ACC112 (cell line): ENCODE results near the gene SLC35B2.
A peak's percentile ranks its signal among the peaks of the same experiment; 100 is the strongest.

Source experiments
- H2AFZ ChIP-seq: fragments of 200-600 bp; sonication (generic); one replicate; pipeline ENCODE4 v1.6.0; 2017; ENCODE audit warnings: antibody characterized with exemption, low read length; ENCODE audit not compliant: unreplicated experiment
- H3K27ac ChIP-seq: fragments of 200-600 bp; sonication (generic); 2 replicates; pipeline ENCODE4 v1.5.1; 2014; ENCODE audit warnings: low read depth, mild to moderate bottlenecking, antibody characterized with exemption, low read length, moderate library complexity
- H3K27me3 ChIP-seq: fragments of 200-600 bp; sonication (generic); 2 replicates; pipeline ENCODE4 v1.6.1; 2014; ENCODE audit warnings: mild to moderate bottlenecking, antibody characterized with exemption, low read length, moderate library complexity, mixed read lengths; ENCODE audit not compliant: insufficient read depth
- H3K36me3 ChIP-seq: fragments of 200-600 bp; sonication (generic); 2 replicates; pipeline ENCODE4 v1.6.1; 2016; ENCODE audit warnings: mild to moderate bottlenecking, antibody characterized with exemption, low read length, moderate library complexity, mixed read lengths; ENCODE audit not compliant: insufficient read depth
- H3K4me1 ChIP-seq: fragments of 200-600 bp; sonication (generic); one replicate; pipeline ENCODE4 v1.6.1; 2016; ENCODE audit warnings: low read length, mixed read lengths; ENCODE audit not compliant: insufficient read depth, unreplicated experiment, control insufficient read depth
- H3K4me3 ChIP-seq: fragments of 200-600 bp; sonication (generic); 2 replicates; pipeline ENCODE4 v1.5.1; 2014; ENCODE audit warnings: mild to moderate bottlenecking, low read depth, low read length
- H3K79me2 ChIP-seq: fragments of 200-600 bp; sonication (generic); one replicate; pipeline ENCODE4 v1.6.0; 2016; ENCODE audit warnings: low read length; ENCODE audit not compliant: control insufficient read depth, unreplicated experiment, insufficient read depth

Gene SLC35B2

DNA sequence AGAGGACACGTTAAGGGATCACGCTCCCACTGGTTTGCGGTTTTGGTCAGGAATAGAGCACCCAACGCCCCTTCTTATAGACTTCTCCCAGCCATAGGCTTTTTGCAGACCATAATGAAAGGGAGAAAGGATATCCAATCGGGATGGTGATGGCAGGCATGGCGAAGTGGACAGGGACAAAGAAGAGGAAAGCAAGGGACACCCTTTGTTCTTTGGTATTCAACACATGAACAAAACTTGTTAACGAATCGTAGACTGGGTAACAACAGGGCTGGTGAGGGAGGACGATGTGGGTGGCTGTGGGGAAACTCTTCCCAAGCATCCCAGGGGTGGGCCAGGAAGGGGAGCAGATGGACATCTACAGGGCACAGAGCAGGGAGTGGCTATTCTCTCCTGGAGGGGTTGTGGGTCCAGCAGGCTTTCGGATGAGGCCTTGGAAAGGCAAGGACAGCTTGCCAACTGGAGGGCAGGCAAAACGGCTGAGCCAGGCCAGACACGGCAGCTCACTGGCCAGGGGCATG lies 11.9 kb downstream of the SLC35B2 start:
- Histone ChIP-seq H3K36me3 (peaks cover 29% of the 10 kb centered on the region), H3K27me3 (no peaks in the 10 kb centered on the region), H3K79me2 (peaks cover 36% of the 10 kb centered on the region), H2AFZ (peak overlapping the region; percentile 20), H3K27ac (no peak overlapping the region), H3K4me1 (peaks cover 24% of the 10 kb centered on the region), H3K4me3 (peak overlapping the region; percentile 95)

DNA sequence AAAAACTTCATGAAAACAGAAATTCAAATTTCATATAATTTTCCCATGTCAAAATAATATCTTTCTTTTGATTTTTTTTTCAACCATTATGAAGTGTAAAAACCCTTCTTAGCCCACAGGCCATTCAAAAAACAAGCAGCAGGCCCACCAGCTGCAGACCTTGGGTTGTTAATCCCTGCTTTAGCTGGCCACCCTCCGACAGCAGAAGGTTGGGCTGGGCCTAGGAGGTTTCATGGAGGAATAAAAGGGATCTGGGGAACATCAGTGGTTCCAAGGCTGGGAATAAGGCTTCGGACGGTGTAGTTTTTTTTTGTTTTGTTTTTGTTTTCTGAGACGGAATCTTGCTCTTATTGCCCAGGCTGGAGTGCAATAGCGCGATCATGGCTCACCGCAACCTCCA lies 14.0 kb downstream of the SLC35B2 start:
- no peak overlapping the region for H3K27ac ChIP-seq
- H3K4me1 ChIP-seq, result peaks cover 8% of the 10 kb centered on the region
- H3K4me3 ChIP-seq, result no peak overlapping the region

DNA sequence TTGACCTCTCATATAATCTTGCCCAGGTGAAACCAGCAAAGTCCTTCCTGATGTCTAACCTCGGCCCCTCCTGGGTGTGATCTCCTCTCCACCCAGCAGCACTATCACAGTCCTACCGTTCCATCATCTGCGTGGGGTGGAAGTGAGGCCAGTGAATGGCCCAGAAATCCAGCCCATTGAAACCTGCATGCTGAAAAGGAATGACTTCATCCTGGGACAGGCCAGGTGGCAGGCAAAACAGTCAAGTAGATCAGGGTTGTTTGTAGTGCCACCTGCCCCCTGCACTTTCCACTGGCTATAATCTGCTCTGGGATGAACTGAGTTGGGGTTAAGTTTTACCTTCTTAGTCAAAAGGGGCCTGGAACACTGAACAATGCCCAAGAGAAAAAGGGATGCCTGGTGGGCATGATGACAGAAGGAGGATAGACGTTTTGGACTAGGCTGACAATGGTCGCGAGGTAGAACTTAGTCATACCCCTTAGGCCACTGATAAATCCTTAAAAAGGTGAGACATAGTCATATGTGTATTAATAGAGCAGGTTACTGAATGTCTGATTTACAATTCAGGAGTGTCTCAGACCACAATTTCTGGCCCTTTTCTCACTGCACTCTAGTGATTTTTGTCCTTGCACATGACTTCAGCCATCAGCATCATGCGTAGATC lies 18.5 kb downstream of the SLC35B2 start:
- H3K79me2 ChIP-seq, result no peaks in the 10 kb centered on the region
- no peak overlapping the region for H3K4me3 ChIP-seq
- H2AFZ ChIP-seq, result no peak overlapping the region
- H3K27me3 ChIP-seq, result no peaks in the 10 kb centered on the region
- H3K4me1 ChIP-seq, result peaks cover 29% of the 10 kb centered on the region
- no peak overlapping the region for H3K27ac ChIP-seq
- H3K36me3 ChIP-seq, result no peaks in the 10 kb centered on the region

More for the DNA sequence above, 14.0 kb downstream of the SLC35B2 start:
- no peak overlapping the region for H2AFZ ChIP-seq
- H3K79me2 ChIP-seq, result peaks cover 15% of the 10 kb centered on the region
- no peaks in the 10 kb centered on the region for H3K27me3 ChIP-seq
- H3K36me3 ChIP-seq, result peaks cover 10% of the 10 kb centered on the region

DNA sequence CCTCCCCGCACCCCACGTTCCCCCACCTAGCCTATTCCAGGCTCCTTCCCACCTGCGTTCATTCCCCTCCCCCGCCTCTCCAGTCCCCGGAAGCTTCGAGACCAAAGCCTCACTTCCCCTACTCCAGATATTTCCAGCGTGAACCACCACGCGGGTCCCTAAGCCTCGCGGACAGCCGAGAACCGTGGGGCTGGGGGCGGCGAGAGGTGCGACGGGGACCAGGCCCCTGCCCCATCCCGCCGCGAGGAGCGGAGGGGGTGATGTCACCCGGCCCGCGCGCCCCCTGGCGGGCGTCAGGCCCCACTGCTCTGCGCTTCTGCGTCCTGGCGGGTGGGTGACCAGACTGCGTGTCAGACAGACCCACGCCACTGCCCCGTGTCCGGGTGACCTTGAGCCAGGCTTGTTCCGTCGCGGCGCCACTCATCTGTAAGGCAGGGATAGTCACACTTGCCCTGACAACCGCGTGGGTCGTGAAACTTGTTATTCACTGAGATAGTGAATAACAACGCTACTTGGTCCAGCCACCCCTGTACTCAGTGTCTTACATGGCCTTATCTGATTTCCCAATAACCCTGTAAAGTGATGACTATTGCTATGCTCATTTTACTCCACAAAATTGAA lies 19.4 kb downstream of the SLC35B2 start:
- no peaks in the 10 kb centered on the region for H3K36me3 ChIP-seq
- H2AFZ ChIP-seq, result peak overlapping the region; percentile 73
- H3K27me3 ChIP-seq, result no peaks in the 10 kb centered on the region
- H3K4me3 ChIP-seq, result peak overlapping the region; percentile 73
- H3K4me1 ChIP-seq, result peaks cover 38% of the 10 kb centered on the region
- peak overlapping the region; percentile 75 for H3K27ac ChIP-seq
- H3K79me2 ChIP-seq, result no peaks in the 10 kb centered on the region

DNA sequence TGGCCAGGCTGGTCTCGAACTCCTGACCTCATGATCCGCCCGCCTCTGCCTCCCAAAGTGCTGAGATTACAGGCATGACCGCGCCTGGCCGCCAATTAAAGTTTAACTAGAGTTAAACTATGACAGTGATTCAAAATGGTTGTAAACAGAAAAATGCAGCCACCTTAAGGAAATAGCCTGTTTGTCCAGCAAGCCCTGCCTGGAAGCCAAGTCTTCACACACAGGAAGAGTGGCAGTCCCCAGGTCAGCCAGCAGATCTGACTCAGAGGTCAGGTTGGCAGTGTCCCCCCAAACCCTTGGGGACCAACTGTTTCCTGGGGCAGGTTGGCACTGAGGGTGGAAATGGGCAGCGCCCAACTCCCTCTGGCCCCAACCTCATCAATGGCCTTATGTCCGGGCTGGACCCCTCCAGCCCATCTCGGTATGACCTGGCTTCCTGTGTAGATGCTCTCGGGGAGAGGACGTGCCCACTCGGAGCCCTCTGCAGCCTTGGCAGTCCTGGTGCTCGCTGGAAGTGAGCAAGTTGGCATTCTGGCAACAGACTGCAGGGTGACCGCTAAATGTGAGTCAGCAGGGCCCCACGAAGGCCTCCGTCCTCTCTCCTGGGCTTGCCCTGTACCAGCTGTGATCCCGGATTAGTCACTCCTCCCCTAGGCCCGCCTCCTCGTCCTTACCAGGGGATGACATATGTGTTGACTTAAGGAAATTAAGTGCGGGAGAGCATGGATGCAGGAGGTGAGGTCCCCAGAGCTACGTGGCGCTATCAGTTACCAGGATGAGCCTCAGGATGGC lies 20.1 kb downstream of the SLC35B2 start:
- no peaks in the 10 kb centered on the region for H3K27me3 ChIP-seq
- H2AFZ ChIP-seq, result peak overlapping the region; percentile 73
- no peaks in the 10 kb centered on the region for H3K36me3 ChIP-seq
- H3K27ac ChIP-seq, result peak overlapping the region; percentile 75
- no peaks in the 10 kb centered on the region for H3K79me2 ChIP-seq
- peak overlapping the region; percentile 73 for H3K4me3 ChIP-seq
- H3K4me1 ChIP-seq, result peaks cover 40% of the 10 kb centered on the region

DNA sequence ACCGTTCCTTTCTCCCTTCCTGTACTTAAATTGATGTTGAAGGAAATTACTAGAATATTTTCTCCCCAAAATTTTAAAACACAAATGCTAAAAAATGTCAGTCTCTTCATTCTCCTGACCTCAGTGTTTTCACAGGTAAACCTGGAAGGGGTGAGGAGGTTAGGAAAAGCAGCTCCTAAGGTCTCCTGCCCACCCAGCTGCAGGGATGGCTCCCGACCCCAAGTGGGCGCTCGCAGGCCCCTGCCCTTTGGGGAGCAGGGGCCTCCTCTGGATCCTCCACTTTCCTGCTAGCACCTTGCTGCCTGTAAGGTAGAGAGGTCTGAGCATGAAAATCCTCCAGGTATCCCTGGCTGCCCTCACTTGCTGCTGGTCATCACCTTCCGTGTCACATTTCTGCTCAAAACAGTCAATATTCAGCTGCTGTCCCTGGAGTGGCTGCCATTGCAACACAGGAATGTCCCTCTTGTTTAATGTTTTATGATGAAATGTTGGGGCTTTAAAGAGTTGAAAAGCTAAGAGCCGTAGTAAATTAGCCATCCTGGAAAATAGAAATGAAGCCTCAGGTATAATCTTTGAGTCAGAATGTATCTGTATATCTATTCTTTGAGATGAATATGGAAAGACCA lies 21.3 kb downstream of the SLC35B2 start:
- Histone ChIP-seq H3K4me1 (peaks cover 40% of the 10 kb centered on the region), H3K27ac (no peak overlapping the region)

DNA sequence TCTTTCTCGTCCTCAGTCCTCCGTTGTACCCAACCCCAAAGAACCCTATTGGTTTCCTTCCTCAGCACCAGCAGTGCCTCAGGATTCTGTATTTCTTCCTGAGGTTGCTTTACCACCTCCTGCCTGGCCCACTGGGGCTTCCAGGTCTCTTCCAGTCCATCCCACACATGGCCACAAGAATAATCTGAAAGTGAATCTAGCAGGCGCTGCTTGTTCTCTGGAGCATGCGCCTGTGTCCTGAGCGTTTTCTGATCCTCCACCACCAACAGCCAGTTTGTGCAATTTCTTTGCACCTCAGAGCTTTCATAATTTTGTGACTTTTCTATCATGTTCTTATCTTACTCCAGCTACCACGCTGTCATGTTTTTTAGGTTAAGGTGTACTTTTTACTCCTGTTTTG lies 22.1 kb downstream of the SLC35B2 start:
- Histone ChIP-seq H3K4me3 (no peak overlapping the region), H3K27me3 (no peaks in the 10 kb centered on the region), H2AFZ (peak overlapping the region; percentile 18), H3K4me1 (peaks cover 40% of the 10 kb centered on the region), H3K79me2 (no peaks in the 10 kb centered on the region), H3K27ac (peak overlapping the region; percentile 41; the same call in 1 of the 2 replicates), H3K36me3 (no peaks in the 10 kb centered on the region)

More for the DNA sequence above, 21.3 kb downstream of the SLC35B2 start:
- Histone ChIP-seq H2AFZ (no peak overlapping the region), H3K79me2 (no peaks in the 10 kb centered on the region), H3K27me3 (no peaks in the 10 kb centered on the region), H3K36me3 (no peaks in the 10 kb centered on the region), H3K4me3 (no peak overlapping the region)

DNA sequence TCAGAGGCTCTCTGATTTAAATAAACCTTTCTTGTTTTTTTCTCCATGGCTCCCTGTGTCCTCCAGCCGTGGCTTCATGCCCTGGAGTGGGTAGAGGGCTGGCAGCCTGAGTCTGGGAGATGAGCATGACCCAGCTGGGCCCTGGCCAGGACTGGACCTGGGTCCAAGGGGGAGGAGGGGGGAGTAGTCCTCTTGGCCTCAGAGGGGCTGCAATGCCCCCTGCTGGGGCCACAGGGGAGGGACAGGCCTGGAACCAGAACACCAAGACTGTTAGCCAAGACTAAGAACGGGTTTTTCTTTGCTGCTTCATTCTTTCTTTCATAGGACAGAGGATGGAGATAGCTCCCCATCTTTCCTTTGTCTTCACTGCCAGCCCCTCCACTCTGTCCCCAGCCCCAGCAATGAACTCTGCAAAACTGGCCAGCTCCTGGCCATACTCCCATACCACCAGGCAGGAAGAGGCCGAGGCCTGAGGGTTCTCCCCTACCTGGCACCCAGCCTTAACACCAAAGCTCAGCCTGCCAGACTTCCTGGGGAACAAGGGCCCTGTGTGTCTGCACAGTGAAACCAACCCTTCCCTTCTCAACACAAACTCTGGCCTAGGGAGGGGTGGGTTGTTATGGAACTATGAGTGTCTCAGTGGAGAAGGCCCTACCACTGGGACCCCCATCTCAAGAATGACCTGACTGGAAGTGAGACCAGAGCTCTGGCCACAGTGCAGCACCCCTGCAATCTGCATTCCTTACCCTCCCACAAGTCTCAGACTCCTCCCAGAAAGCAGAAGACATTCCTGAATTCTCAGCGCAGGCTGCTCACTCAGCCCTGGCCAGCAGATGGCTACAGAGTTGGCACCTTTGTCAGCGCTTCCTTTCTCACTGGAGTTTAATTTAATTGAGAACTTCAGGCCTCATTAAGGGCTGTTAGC lies 23.0 kb downstream of the SLC35B2 start:
- Histone ChIP-seq H2AFZ (peak overlapping the region; percentile 18), H3K4me1 (peaks cover 40% of the 10 kb centered on the region), H3K4me3 (peak overlapping the region; percentile 4; the same call in 1 of the 2 replicates), H3K79me2 (no peaks in the 10 kb centered on the region), H3K36me3 (no peaks in the 10 kb centered on the region), H3K27me3 (no peaks in the 10 kb centered on the region), H3K27ac (peak overlapping the region; percentile 41)

DNA sequence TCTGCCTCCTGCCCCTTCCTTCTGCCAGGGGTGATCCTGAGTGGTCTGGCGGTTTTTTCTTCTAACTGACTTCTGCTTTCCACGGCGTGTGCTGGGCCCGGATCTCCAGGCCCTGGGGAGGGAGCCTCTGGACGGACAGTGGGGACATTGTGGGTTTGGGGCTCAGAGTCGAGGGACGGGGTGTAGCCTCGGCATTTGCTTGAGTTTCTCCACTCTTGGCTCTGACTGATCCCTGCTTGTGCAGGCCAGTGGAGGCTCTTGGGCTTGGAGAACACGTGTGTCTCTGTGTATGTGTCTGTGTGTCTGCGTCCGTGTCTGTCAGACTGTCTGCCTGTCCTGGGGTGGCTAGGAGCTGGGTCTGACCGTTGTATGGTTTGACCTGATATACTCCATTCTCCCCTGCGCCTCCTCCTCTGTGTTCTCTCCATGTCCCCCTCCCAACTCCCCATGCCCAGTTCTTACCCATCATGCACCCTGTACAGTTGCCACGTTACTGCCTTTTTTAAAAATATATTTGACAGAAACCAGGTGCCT lies 23.7 kb downstream of the SLC35B2 start:
- peaks cover 39% of the 10 kb centered on the region for H3K4me1 ChIP-seq
- H3K4me3 ChIP-seq, result no peak overlapping the region
- peak overlapping the region; percentile 40 for H3K27ac ChIP-seq
- no peak overlapping the region for H2AFZ ChIP-seq
- H3K27me3 ChIP-seq, result no peaks in the 10 kb centered on the region
- no peaks in the 10 kb centered on the region for H3K79me2 ChIP-seq
- no peaks in the 10 kb centered on the region for H3K36me3 ChIP-seq
